Heart left ventricle (tissue), 16 donors: ENCODE results near the gene LCN10. TPM values are rescaled to one million over a fixed set of nuclear protein-coding genes. Genes with fewer than 3 reads are reported as not detected.
"Not testable (repeated sequence)": the region's sequence is repeated elsewhere in the genome, so short reads cannot be mapped to it uniquely, and the experiment has no call there.

Experiments used
- ATAC-seq, 4 donors: fragments of 200-7000 bp; cut with Tn5 transposase; one replicate each; pipeline ENCODE4 v1.9.1; 2020 to 2022; ENCODE audit warnings: moderate library complexity in 4 of 4, mild to moderate bottlenecking in 3 of 4, moderate number of reproducible peaks in 1 of 4
- DNase-seq, 5 donors: peaks; one replicate each; pipeline ENCODE4 v3.0.0-alpha.2; 2020
- H3K27ac ChIP-seq, 12 donors: fragments of 200-600 bp; sonication (generic) in 4 of 12; one replicate each; pipeline versions ENCODE4 v1.5.0 to v1.8.0; 2016 to 2022; ENCODE audit warnings: mild to moderate bottlenecking in 2 of 12
- H3K27me3 ChIP-seq, 9 donors: fragments of 200-600 bp; sonication (generic) in 2 of 9; one replicate each; pipeline versions ENCODE4 v1.5.1 to v1.8.0; 2016 to 2022; ENCODE audit warnings: mild to moderate bottlenecking in 3 of 9
- H3K36me3 ChIP-seq, 9 donors: fragments of 200-600 bp; sonication (generic) in 2 of 9; one replicate each; pipeline versions ENCODE4 v1.5.0 to v1.8.0; 2018 to 2022; ENCODE audit warnings: mild to moderate bottlenecking in 2 of 9
- H3K4me1 ChIP-seq, 12 donors: fragments of 200-600 bp; sonication (generic) in 4 of 12; one replicate each; pipeline versions ENCODE4 v1.5.0 to v1.8.0; 2016 to 2022; ENCODE audit warnings: mild to moderate bottlenecking in 3 of 12
- H3K4me3 ChIP-seq, 12 donors: fragments of 200-600 bp; sonication (generic) in 4 of 12; one replicate each; pipeline versions ENCODE4 v1.5.0 to v1.8.0; 2017 to 2022; ENCODE audit warnings: mild to moderate bottlenecking in 9 of 12, moderate library complexity in 4 of 12
- H3K9me3 ChIP-seq, 12 donors: fragments of 200-600 bp; sonication (generic) in 4 of 12; one replicate each; pipeline versions ENCODE4 v1.5.0 to v1.8.0; 2016 to 2022; ENCODE audit warnings: mild to moderate bottlenecking in 1 of 12
- CTCF ChIP-seq, 12 donors: fragments of 200-600 bp; sonication (generic) in 4 of 12; IDR thresholded peaks; one replicate each; pipeline versions ENCODE4 v1.5.0 to v1.8.0; 2018 to 2022; ENCODE audit warnings: antibody characterized with exemption in 12 of 12, mild to moderate bottlenecking in 5 of 12
- POLR2A ChIP-seq, 2 donors: fragments of 450-650 bp; IDR thresholded peaks; one replicate each; pipeline ENCODE4 v1.6.1; 2017; ENCODE audit warnings: antibody characterized with exemption in 2 of 2, mild to moderate bottlenecking in 2 of 2, moderate library complexity in 2 of 2
- WGBS, 4 donors: extraction: QIAGEN DNeasy Blood & Tissue Kit in 2 of 4; methylation state at CpG; one replicate each; pipeline versions ENCODE4 v1.1.5 to v1.1.7; 2013 to 2018; 5-methylcytosine and 5-hydroxymethylcytosine counted together
- intact Hi-C, 10 donors: fragments of 100-400 bp; cut with DNase I; formaldehyde crosslinking; loops; one replicate each; pipeline versions ENCODE4 v1.11.1 to v1.14.2; 2022
- polyA plus RNA-seq, 2 donors: library from polyadenylated mRNA; stranded (reverse); fragments of 200-250 nt; gene quantifications; one replicate each; pipeline ENCODE4 v1.2.3, GENCODE V29; 2013
- total RNA-seq, 9 donors: library from RNA; depleted of rRNA in 2 of 9; stranded (reverse); fragments of >200 nt in 2 of 9; fragmentation: NEBNext Ultra II Directional in 3 of 9; extraction: Animal tissue kit (Norgen Biotek cat#: 25700) in 3 of 9; gene quantifications; one replicate each; pipeline versions ENCODE4 v1.1.0 to v1.2.4, GENCODE V29; 2016 to 2023
- donor health status: ischemic (EF 13 %, LVEDD 7.1; RV severe dilation, severe dysfunction).
- donor health status: healthy with polysubstance abuse.
- donor health status: DM: no; HTN: yes; CAD: no.
- donor health status: DM: no; HTN: no; CAD: no.
- donor health status: ischemic (EF 25% LVEDD 6.9; RV normal size, moderate dysfunction).
- donor health status: ischemic (EF 25% LVEDD 5.7; RV mildly dilated, moderate dysfunction).
- donor health status: healthy.
- donor health status: DM: yes; HTN: yes; CAD: no.
- donor health status: ischemic (EF 35%, LVEDD 5.7; RV mildly dilated, moderate dysfunction).
- donor health status: nonischemic (EF 11% LVEDD 7.7; RV severe dilation, severe dysfunction).
- donor health status: DM: yes; HTN: yes; CAD: no.
- donor health status: PGD.
- donor health status: ischemic (EF 29% LVEDD 5.4; RV normal size, mild dysfunction).
- donor health status: nonischemic (EF 23%, LVEDD 6.1; RV moderate dilation, normal function).

LCN10 gene
- total and polyA plus RNA-seq, 11 donors: 0.50 to 40.7 (median 10.5) TPM

GRCh38 chr9:136761545-136761981 is 18.8 kb upstream of the LCN10 start:
- H3K9me3 ChIP-seq: no peaks in the 10 kb centered on the region
- intact Hi-C loops: no loop called here
- TF ChIP-seq POLR2A (IDR thresholded peaks at IDR 0.05) (no peak), CTCF (IDR thresholded peaks at IDR 0.05) (no peak)
- no peaks in the 10 kb centered on the region for H3K36me3 ChIP-seq
- no peak overlapping the region for H3K4me3 ChIP-seq
- no peak overlapping the region for H3K27ac ChIP-seq
- H3K4me1 ChIP-seq: peaks cover 0 to 20% (median 2%) of the 10 kb centered on the region in 12 donors
- no peak for ATAC-seq
- 70 to 82% (median 79%) methylated on average over 4 to 13 of the region's 13 CpGs for WGBS, 4 donors
- H3K27me3 ChIP-seq: peaks cover 0 to 5% (median 0%) of the 10 kb centered on the region in 9 donors
- peak in 1 of 5 donors; percentile 53 for DNase-seq

GRCh38 chr9:136760834-136761544 is 18.2 kb upstream of the LCN10 start:
- H3K27me3 ChIP-seq, H3K4me3 ChIP-seq, H3K9me3 ChIP-seq, intact Hi-C loops, H3K36me3 ChIP-seq, H3K27ac ChIP-seq: not testable (repeated sequence)
- peak in 11 of 12 donors; percentile 16 to 63 (median 44) for TF ChIP-seq CTCF (IDR thresholded peaks at IDR 0.05)
- WGBS, 4 donors: 41 to 51% (median 42%) methylated on average over 20 to 22 of the region's 22 CpGs
- ATAC-seq (peak; percentile 27 to 40 (median 30)), DNase-seq (peak in 3 of 5 donors; percentile 64 to 70 (median 66))
- H3K4me1 ChIP-seq: peaks cover 0 to 20% (median 2%) of the 10 kb centered on the region in 12 donors

GRCh38 chr9:136760424-136760823 is 17.7 kb upstream of the LCN10 start:
- no peak overlapping the region for H3K4me3 ChIP-seq
- H3K9me3 ChIP-seq: peaks cover 0 to 10% (median 0%) of the 10 kb centered on the region in 12 donors
- no peak overlapping the region for H3K27ac ChIP-seq
- no peak for ATAC-seq
- peak in 1 of 5 donors; percentile 59 for DNase-seq
- no peaks in the 10 kb centered on the region for H3K36me3 ChIP-seq
- peaks cover 0 to 5% (median 0%) of the 10 kb centered on the region in 9 donors for H3K27me3 ChIP-seq
- H3K4me1 ChIP-seq: peaks cover 0 to 20% (median 2%) of the 10 kb centered on the region in 12 donors
- intact Hi-C loops: no loop called here
- 45 to 62% (median 55%) methylated on average over 9 to 25 of the region's 25 CpGs for WGBS, 4 donors
- TF ChIP-seq POLR2A (IDR thresholded peaks at IDR 0.05): no peak
- TF ChIP-seq CTCF (IDR thresholded peaks at IDR 0.05): no peak

GRCh38 chr9:136759436-136760325 is 16.9 kb upstream of the LCN10 start:
- WGBS, 4 donors: 81 to 92% (median 89%) methylated on average over 13 to 27 of the region's 27 CpGs
- intact Hi-C loops: no loop called here

More at GRCh38 chr9:136759436-136760325, 16.9 kb upstream of the LCN10 start:
- Histone ChIP-seq H3K27ac (no peak overlapping the region), H3K27me3 (peaks cover 0 to 5% (median 0%) of the 10 kb centered on the region in 9 donors), H3K4me1 (peaks cover 0 to 18% (median 2%) of the 10 kb centered on the region in 12 donors), H3K4me3 (no peak overlapping the region), H3K36me3 (no peaks in the 10 kb centered on the region), H3K9me3 (peaks cover 0 to 10% (median 0%) of the 10 kb centered on the region in 12 donors)
- TF ChIP-seq POLR2A (IDR thresholded peaks at IDR 0.05) (no peak), CTCF (IDR thresholded peaks at IDR 0.05) (no peak)
- ATAC-seq: no peak
- DNase-seq: peak in 1 of 5 donors; percentile 61
